ENCODE results near the gene MYH10.

The MYH10 gene

GRCh38 chr17:8494506-8495111, 135.9 kb downstream of the MYH10 start:
- ATAC-seq = no peak

GRCh38 chr17:8494021-8494420, 136.5 kb downstream of the MYH10 start:
- ATAC-seq (no peak), DNase-seq (no peak)

More at GRCh38 chr17:8494506-8495111, 135.9 kb downstream of the MYH10 start:
- no peak for DNase-seq

- DNase-seq (no peak), ATAC-seq (no peak)
Observed at GRCh38 chr17:8492121-8492520, 138.4 kb downstream of the MYH10 start.

GRCh38 chr17:8490256-8491023, 140.1 kb downstream of the MYH10 start:
- no peak for ATAC-seq

GRCh38 chr17:8489841-8490240, 140.7 kb downstream of the MYH10 start:
- DNase-seq = no peak
- no peak for ATAC-seq

More at GRCh38 chr17:8490256-8491023, 140.1 kb downstream of the MYH10 start:
- no peak for DNase-seq

- no peak for DNase-seq
- no peak for ATAC-seq
Observed at GRCh38 chr17:8488901-8489300, 141.6 kb downstream of the MYH10 start.

- DNase-seq (no peak), ATAC-seq (no peak)
Observed at GRCh38 chr17:8488491-8488890, 142.0 kb downstream of the MYH10 start.

- no peak for ATAC-seq
- no peak for DNase-seq
Observed at GRCh38 chr17:8487743-8488142, 142.8 kb downstream of the MYH10 start.

GRCh38 chr17:8487130-8487645, 143.3 kb downstream of the MYH10 start:
- DNase-seq = no peak
- no peak for ATAC-seq

- ATAC-seq = no peak
- no peak for DNase-seq
Observed at GRCh38 chr17:8485491-8485890, 145.0 kb downstream of the MYH10 start.

GRCh38 chr17:8484465-8484864, 146.1 kb downstream of the MYH10 start:
- ATAC-seq (no peak), DNase-seq (no peak)

GRCh38 chr17:8482546-8482945, 148.0 kb downstream of the MYH10 start:
- ATAC-seq = no peak
- DNase-seq = no peak

GRCh38 chr17:8481703-8482102, 148.8 kb downstream of the MYH10 start:
- no peak for DNase-seq

GRCh38 chr17:8481089-8481488, 149.4 kb downstream of the MYH10 start:
- DNase-seq (no peak), ATAC-seq (no peak)

More at GRCh38 chr17:8481703-8482102, 148.8 kb downstream of the MYH10 start:
- no peak for ATAC-seq

- no peak for DNase-seq
- ATAC-seq = no peak
Observed at GRCh38 chr17:8480011-8480976, 150.2 kb downstream of the MYH10 start.

GRCh38 chr17:8479431-8479947, 151.0 kb downstream of the MYH10 start:
- DNase-seq = no peak

GRCh38 chr17:8477715-8478441, 152.6 kb downstream of the MYH10 start:
- DNase-seq (no peak), ATAC-seq (no peak)

More at GRCh38 chr17:8479431-8479947, 151.0 kb downstream of the MYH10 start:
- no peak for ATAC-seq

GRCh38 chr17:8477171-8477570, 153.4 kb downstream of the MYH10 start:
- DNase-seq (no peak), ATAC-seq (no peak)

- no peak for DNase-seq
Observed at GRCh38 chr17:8476741-8477140, 153.8 kb downstream of the MYH10 start.

GRCh38 chr17:8475781-8476180, 154.7 kb downstream of the MYH10 start:
- DNase-seq = no peak
- no peak for ATAC-seq

More at GRCh38 chr17:8476741-8477140, 153.8 kb downstream of the MYH10 start:
- ATAC-seq = no peak

GRCh38 chr17:8475227-8475626, 155.3 kb downstream of the MYH10 start:
- no peak for DNase-seq
- no peak for ATAC-seq
